ENCODE data around the gene PAX2.

DNA sequence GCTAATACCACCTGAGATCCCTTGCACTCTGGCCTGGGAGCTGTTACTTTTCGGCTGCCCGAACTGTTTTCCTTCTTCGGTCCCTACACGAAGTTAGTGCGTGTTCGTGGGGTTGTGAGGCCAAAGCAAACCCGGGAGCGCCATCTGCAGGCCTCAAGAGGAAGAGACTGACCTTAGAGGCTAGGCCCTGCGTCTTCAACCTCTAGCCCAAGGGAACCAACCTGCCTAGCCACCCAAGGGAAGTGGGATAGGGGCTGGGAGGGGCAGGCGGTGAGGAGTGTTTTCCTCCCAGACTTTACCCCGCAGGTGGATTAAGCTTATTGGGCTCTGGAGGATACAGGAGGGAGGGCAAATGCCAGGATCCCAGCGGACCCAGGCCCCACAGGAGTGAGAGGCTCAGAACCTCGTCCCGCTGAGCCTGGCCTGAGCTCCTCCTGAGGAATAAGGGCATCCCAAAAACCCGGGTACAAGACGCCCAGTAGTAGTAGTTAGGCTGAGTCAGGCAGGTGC lies 1.7 kb upstream of the PAX2 start:
- TF ChIP-seq POLR2A (IDR thresholded peaks at IDR 0.05) = no peak
- TF ChIP-seq, protein P1, sequence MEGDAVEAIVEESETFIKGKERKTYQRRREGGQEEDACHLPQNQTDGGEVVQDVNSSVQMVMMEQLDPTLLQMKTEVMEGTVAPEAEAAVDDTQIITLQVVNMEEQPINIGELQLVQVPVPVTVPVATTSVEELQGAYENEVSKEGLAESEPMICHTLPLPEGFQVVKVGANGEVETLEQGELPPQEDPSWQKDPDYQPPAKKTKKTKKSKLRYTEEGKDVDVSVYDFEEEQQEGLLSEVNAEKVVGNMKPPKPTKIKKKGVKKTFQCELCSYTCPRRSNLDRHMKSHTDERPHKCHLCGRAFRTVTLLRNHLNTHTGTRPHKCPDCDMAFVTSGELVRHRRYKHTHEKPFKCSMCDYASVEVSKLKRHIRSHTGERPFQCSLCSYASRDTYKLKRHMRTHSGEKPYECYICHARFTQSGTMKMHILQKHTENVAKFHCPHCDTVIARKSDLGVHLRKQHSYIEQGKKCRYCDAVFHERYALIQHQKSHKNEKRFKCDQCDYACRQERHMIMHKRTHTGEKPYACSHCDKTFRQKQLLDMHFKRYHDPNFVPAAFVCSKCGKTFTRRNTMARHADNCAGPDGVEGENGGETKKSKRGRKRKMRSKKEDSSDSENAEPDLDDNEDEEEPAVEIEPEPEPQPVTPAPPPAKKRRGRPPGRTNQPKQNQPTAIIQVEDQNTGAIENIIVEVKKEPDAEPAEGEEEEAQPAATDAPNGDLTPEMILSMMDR (IDR thresholded peaks at IDR 0.05) = peak in 5 of 6 experiments; percentile 41 to 66 (median 43)

Data from esophagus squamous epithelium (tissue), 4 donors.